Measurements from ENCODE around the gene ALAS1. TPM values are rescaled to one million over a fixed set of nuclear protein-coding genes. Genes with fewer than 3 reads are reported as not detected.
"Not testable (repeated sequence)": the region's sequence is repeated elsewhere in the genome, so short reads cannot be mapped to it uniquely, and the experiment has no call there.

ALAS1 gene
- total and polyA plus RNA-seq, 4 donors: 38.7 to 85.1 (median 57.2) TPM

DNA sequence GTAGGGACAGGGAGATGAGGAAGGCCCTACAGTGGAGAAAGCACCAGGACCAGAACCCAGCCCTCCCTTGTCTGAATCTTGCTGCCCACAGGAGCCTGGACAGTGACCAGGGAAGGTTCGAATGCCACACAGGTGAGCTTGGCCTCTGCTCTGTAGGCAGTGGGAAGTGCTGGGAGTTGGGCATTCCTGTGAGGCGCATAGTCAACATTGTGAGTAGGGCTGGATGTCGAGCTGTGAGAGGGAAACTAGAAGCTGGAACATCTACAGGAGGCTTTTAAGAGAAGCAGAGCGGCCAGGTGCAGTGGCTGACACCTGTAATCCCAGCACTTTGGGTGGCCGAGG lies 20.3 kb upstream of the ALAS1 start:
- Histone ChIP-seq H3K36me3 (ENCODE audit: control insufficient read depth in 4 of 4, insufficient read depth in 4 of 4, low read length in 4 of 4) (no peaks in the 10 kb centered on the region), H3K27me3 (ENCODE audit: control insufficient read depth in 3 of 3, insufficient read depth in 3 of 3, low read length in 2 of 3) (no peaks in the 10 kb centered on the region), H3K4me1 (ENCODE audit: control insufficient read depth in 5 of 5, insufficient read depth in 5 of 5, low read length in 5 of 5) (peaks cover 2 to 16% (median 6%) of the 10 kb centered on the region in 5 donors), H3K4me3 (no peak overlapping the region), H3K27ac (ENCODE audit: low read depth in 1 of 2, low read length in 1 of 2) (peak overlapping the region in 1 of 2 donors; percentile 48), H3K9ac (ENCODE audit: insufficient read depth in 1 of 2, low read length in 2 of 2) (no peak overlapping the region), H3K9me3 (ENCODE audit: control insufficient read depth in 4 of 4, insufficient read depth in 3 of 4, low read length in 3 of 4) (no peaks in the 10 kb centered on the region)
- TF ChIP-seq, protein P1, sequence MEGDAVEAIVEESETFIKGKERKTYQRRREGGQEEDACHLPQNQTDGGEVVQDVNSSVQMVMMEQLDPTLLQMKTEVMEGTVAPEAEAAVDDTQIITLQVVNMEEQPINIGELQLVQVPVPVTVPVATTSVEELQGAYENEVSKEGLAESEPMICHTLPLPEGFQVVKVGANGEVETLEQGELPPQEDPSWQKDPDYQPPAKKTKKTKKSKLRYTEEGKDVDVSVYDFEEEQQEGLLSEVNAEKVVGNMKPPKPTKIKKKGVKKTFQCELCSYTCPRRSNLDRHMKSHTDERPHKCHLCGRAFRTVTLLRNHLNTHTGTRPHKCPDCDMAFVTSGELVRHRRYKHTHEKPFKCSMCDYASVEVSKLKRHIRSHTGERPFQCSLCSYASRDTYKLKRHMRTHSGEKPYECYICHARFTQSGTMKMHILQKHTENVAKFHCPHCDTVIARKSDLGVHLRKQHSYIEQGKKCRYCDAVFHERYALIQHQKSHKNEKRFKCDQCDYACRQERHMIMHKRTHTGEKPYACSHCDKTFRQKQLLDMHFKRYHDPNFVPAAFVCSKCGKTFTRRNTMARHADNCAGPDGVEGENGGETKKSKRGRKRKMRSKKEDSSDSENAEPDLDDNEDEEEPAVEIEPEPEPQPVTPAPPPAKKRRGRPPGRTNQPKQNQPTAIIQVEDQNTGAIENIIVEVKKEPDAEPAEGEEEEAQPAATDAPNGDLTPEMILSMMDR (IDR thresholded peaks at IDR 0.05; ENCODE audit: control extremely low read depth, extremely low read depth): no peak
- ATAC-seq (ENCODE audit: insufficient read depth, low FRiP score) (no peak), DNase-seq (peak in 2 of 3 donors; percentile 39 to 60)
- WGBS, 2 donors: 71 to 88% methylated on average over 5 of the region's 5 CpGs

DNA sequence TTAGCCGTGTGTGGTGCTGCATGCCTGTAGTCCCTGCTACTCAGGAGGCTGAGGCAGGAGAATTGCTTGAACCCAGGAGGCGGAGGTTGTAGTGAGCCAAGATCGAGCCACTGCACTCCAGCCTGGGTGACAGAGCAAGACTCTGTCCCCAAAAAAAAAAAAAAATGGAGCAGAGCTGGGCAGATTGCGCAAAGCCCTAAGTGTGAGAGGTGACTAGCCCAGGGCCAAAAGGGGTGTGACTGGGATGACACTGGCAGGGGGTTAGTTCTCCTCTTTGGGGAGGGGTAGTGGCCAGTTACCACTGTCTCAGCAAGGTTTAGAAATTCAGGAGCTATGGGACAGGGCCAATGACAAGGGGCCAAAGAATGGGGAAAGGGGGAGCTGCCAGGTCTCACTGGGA lies 19.8 kb upstream of the ALAS1 start:
- H3K9me3 ChIP-seq (ENCODE audit: control insufficient read depth in 4 of 4, insufficient read depth in 3 of 4, low read length in 3 of 4); ATAC-seq (ENCODE audit: insufficient read depth, low FRiP score); H3K9ac ChIP-seq (ENCODE audit: insufficient read depth in 1 of 2, low read length in 2 of 2); H3K4me3 ChIP-seq; H3K27ac ChIP-seq (ENCODE audit: low read depth in 1 of 2, low read length in 1 of 2); H3K36me3 ChIP-seq (ENCODE audit: control insufficient read depth in 4 of 4, insufficient read depth in 4 of 4, low read length in 4 of 4); H3K27me3 ChIP-seq (ENCODE audit: control insufficient read depth in 3 of 3, insufficient read depth in 3 of 3, low read length in 2 of 3); DNase-seq: not testable (repeated sequence)
- H3K4me1 ChIP-seq (ENCODE audit: control insufficient read depth in 5 of 5, insufficient read depth in 5 of 5, low read length in 5 of 5): peaks cover 3 to 16% (median 7%) of the 10 kb centered on the region in 5 donors
- 78 to 84% methylated on average over 4 of the region's 4 CpGs for WGBS, 2 donors

DNA sequence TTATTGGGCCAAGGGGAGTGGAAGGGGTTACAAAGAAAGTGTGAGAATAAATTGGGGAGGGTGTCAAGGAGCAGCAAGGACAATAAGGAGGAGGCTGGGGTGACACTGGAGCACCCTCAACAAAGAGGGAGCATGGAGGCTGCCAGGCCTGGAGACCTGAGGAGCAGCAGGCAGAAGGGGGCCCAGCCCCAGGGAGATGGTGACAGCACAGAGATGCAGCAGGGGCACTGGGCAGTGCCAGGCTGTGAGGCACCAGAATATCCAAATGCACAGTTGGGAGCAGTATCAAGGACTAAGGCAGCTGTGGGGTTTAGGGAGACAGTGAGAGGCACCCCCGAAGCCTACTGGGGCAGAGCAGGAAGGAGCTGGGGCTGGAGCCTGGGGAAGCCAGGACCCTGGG lies 19.4 kb upstream of the ALAS1 start:
- TF ChIP-seq, protein P1 (IDR thresholded peaks at IDR 0.05; ENCODE audit: control extremely low read depth, extremely low read depth): no peak
- H3K27ac ChIP-seq (ENCODE audit: low read depth in 1 of 2, low read length in 1 of 2): no peak overlapping the region
- ATAC-seq (ENCODE audit: insufficient read depth, low FRiP score): no peak

DNA sequence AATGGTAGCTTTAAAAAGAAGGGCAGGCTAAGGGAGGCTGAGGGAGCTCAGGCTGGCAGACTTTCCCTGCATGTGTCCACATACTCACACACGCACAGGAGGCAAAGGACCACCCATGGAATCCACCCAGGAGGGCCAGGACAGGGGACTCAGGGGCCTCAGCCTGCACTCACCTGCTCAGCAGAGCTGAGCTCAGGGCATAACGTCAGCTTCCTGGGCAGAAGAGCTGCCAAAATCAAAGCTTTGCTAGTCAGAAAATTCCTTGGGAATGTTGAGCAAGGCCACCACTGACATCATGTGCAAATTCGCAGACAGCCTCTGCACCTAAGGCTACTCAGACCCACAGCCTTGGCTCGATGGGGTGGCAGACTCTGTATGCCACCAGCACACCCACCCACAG lies 16.4 kb upstream of the ALAS1 start:
- no peak overlapping the region for H3K4me3 ChIP-seq
- H3K27ac ChIP-seq (ENCODE audit: low read depth in 1 of 2, low read length in 1 of 2): peak overlapping the region in 1 of 2 donors; percentile 55
- DNase-seq: no peak
- peak; percentile 23 for ATAC-seq (ENCODE audit: insufficient read depth, low FRiP score)
- WGBS, 2 donors: 70% methylated on average over 4 of the region's 4 CpGs
- no peaks in the 10 kb centered on the region for H3K27me3 ChIP-seq (ENCODE audit: control insufficient read depth in 3 of 3, insufficient read depth in 3 of 3, low read length in 2 of 3)
- no peaks in the 10 kb centered on the region for H3K36me3 ChIP-seq (ENCODE audit: control insufficient read depth in 4 of 4, insufficient read depth in 4 of 4, low read length in 4 of 4)
- H3K4me1 ChIP-seq (ENCODE audit: control insufficient read depth in 5 of 5, insufficient read depth in 5 of 5, low read length in 5 of 5): peaks cover 2 to 15% (median 7%) of the 10 kb centered on the region in 5 donors
- TF ChIP-seq, protein P1 (IDR thresholded peaks at IDR 0.05; ENCODE audit: control extremely low read depth, extremely low read depth): no peak
- H3K9ac ChIP-seq (ENCODE audit: insufficient read depth in 1 of 2, low read length in 2 of 2): no peak overlapping the region
- no peaks in the 10 kb centered on the region for H3K9me3 ChIP-seq (ENCODE audit: control insufficient read depth in 4 of 4, insufficient read depth in 3 of 4, low read length in 3 of 4)

More for the DNA sequence above, 19.4 kb upstream of the ALAS1 start:
- H3K9me3 ChIP-seq (ENCODE audit: control insufficient read depth in 4 of 4, insufficient read depth in 3 of 4, low read length in 3 of 4): no peaks in the 10 kb centered on the region
- no peak overlapping the region for H3K4me3 ChIP-seq
- WGBS, 2 donors: 93 to 100% methylated on average over 1 of the region's 1 CpG
- no peak for DNase-seq
- no peak overlapping the region for H3K9ac ChIP-seq (ENCODE audit: insufficient read depth in 1 of 2, low read length in 2 of 2)
- H3K27me3 ChIP-seq (ENCODE audit: control insufficient read depth in 3 of 3, insufficient read depth in 3 of 3, low read length in 2 of 3): no peaks in the 10 kb centered on the region
- H3K4me1 ChIP-seq (ENCODE audit: control insufficient read depth in 5 of 5, insufficient read depth in 5 of 5, low read length in 5 of 5): peaks cover 3 to 16% (median 7%) of the 10 kb centered on the region in 5 donors
- H3K36me3 ChIP-seq (ENCODE audit: control insufficient read depth in 4 of 4, insufficient read depth in 4 of 4, low read length in 4 of 4): no peaks in the 10 kb centered on the region

Measured in lung (tissue), 12 donors.